ELF-1 (cell line): ENCODE data around the gene PRKD2.

Experiments
- DNase-seq: peaks from one replicate; pipeline ENCODE4 v3.0.0-alpha.2; 2016; ENCODE audit warnings: low read depth, low spot score

The PRKD2 gene

GRCh38 chr19:46661020-46661731 lies 55.7 kb downstream of the PRKD2 start, which contains the start of gene DACT3:
TSS of gene DACT3 (minus strand) at chr19:46661182. CDS start at chr19:46661064, 118 bp downstream.
- peak; percentile 100 for DNase-seq

DNA sequence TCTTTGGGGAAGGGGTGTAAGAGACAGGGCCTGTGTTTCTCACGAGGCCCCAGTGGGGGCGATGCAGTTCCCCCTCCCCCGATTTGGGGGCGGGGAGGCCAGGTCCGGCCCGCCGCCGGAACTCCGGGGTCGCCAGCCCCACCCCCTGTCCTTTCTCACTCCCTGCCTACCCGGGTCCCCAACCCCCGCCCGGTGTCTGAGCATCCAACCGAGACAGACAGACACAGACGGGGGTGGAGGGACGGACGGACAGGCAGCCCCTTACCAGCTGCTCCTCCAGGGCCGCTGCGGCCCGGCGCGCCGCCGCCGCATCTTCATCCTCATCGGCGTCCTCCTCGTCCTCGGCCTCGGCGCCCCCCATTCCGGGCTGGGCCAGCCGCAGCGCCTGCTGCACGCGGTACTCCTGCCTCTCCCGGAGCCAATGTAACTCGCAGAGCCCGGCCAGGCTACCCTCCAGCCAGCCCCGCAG lies 56.3 kb downstream of the PRKD2 start:
- peak; percentile 28 for DNase-seq

DNA sequence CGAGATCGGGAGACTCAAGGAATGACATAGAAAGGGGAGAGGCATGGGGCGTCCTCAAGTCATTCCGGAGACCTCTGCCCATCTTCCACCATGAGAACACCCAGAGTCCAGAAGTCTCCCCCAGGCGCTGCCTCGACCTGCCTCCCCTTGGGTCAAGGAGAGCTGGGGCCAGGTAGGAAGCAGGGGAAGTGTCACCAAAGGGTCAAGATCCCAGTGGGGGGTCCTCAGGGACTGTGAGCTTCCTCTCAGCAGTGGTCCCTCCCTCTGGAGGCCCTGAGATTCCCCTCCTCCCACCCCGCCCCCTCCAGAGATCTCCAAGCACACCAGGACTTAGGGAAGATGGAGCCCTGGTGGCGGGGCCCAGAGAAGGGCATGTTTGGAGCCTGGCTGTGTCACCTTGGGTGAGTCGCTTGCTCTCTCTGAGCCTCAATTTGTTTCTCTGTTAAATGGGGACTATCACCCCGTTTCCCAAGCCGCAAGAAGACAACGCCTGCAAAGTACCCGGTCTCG lies 56.9 kb downstream of the PRKD2 start:
- DNase-seq, result peak; percentile 38

DNA sequence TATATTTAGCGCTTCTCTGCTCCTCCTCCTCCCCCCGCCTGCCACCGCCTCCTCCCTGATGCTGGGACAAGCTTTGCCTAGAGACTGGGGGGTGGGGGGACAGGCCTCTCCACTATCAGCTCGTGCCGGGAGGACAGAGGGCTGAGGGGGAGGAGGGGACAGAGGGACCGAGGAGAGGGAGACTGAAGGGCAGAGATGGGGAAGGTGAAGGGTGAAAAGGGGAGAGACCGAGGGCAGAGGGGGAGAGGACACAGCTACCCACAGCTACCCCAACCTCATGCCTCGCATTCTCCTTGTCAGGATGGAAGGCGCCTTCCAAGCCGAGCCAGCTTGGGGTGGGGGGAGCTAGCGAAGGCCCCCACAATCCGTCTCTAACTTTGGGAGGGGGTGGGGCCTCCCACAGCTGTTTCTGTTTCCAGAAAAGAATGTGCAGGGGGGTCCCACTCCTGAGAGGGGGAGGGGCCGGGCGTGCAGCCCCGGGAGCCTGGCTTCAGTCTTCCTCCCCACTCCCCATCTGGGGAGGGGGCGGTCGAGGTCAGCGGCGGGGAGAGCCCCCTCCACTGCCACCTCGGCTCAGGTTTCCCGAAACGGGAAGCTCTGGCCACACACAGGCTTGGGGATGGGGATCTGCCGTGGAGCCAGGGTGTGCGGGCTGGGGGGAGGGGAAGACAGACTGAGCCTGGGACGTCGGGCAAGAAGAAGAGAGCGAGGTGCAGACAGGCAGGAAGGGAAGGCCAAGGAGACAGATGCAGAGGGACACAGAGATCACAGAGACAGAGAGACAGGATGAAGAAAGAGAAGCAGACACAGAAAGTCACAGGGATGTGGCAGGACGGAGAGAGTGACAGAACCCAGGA lies 57.5 kb downstream of the PRKD2 start:
- DNase-seq, result peak; percentile 66

DNA sequence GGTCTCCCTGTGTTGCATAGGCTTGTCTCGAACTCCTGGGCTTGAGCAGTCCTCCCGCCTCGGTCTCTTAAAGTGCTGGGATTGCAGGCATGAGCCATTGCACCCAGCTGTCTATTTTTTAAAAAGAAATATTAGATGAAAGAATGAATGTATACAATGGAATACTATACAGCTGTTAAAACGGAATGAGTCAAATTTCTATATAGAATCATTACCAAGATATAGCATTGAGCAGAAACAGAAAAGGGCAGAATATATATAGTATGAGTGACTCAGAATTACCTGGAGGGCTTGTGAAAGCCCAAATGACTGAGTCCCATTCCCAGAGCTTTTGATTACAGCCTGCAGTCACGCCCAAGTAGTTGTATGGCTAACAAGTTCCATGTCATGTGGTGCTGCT lies 60.4 kb downstream of the PRKD2 start:
- DNase-seq, result no peak

- DNase-seq, result no peak
Observed at GRCh38 chr19:46654621-46655152, 62.2 kb downstream of the PRKD2 start.

- DNase-seq, result no peak
Observed at GRCh38 chr19:46650445-46650844, 66.5 kb downstream of the PRKD2 start.

DNA sequence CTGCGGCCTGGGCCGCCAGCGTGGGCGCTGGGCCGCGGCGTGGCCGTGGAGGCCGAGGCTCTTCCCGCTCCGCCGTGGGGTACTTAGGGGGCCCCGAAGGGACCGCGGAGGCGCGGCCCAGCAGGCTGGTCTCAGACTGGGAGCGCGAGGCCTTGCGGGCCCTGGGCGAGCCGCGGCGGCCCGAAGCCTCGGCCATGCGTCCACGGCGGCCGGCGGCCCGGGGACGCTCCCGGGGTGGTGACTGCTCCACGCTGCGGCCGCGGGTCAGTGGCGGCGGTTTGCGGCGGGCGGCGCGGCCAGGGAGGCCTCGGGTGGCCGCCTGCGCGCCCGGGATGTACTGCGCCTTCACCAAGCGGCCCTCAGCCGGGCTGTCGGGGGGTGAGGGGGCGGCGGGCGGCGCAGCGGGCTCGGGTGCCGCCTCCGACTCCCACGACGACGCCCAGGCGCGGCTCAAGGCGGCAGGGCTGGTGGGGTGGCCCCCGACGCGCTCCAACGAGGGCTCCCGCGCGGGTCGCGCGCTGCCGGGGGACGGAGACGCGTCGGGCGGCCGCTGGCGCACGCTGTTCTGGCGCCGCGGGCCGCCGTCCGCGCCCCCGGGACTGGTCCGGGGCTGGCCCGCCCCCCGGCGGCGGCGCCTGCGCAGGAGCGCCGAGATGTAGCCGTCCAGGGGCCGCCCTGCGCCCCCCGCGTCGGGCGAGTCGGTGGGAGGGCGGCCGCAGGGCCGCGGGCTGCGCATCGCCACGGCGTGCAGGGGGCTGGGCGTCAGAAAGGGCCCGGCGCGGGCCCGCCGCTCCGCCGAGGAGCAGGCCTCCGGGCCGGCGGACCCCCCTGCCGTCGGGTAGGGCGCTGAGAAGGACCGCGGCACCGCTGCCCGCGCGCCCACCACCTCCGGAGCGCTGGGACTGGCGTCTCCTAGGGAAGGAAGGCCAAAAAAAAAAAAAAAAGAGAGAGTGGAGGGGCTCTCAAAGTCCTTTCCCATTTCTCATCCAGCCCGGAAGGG lies 67.7 kb downstream of the PRKD2 start:
- no peak for DNase-seq

GRCh38 chr19:46648060-46648960 lies 68.6 kb downstream of the PRKD2 start:
- DNase-seq, result no peak

DNA sequence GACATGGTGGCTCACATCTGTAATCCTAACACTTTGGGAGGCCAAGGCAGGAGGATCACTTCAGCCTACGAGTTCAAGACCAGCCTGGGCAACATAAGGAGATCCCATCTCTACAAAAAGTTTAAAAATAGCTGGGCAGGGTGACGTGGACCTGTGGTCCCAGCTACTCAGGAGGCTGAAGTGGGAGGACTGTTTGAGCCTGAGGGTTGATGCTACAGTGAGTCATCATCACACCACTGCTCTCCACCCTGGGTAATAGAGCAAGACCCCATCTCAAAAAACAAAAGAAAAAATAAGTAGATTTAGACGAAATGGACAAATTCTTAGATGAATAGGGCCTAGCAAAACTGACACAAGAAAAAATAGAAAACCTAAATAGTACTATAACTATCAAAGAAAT lies 70.5 kb downstream of the PRKD2 start:
- no peak for DNase-seq

DNA sequence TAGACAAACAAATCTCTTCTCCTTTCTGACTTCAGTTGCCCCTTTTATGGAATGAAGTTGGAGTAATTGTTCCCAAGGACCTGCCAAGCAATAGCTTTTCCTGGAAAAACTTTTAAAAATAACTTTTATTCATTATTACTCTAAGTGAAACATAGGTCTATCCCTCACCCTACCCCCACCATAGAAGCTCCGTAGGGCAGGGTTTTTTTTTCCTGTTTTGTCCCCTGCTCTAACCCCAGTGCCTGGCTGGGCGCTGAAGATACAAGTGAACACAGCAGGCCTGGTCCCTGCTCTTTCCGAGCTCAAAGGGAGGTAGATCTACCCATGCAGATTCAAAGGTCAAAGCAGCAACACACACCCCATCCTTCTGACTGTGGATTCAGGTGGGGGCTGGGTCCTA lies 72.2 kb downstream of the PRKD2 start:
- no peak for DNase-seq

- DNase-seq, result no peak
Observed at GRCh38 chr19:46640656-46641055, 76.3 kb downstream of the PRKD2 start.

DNA sequence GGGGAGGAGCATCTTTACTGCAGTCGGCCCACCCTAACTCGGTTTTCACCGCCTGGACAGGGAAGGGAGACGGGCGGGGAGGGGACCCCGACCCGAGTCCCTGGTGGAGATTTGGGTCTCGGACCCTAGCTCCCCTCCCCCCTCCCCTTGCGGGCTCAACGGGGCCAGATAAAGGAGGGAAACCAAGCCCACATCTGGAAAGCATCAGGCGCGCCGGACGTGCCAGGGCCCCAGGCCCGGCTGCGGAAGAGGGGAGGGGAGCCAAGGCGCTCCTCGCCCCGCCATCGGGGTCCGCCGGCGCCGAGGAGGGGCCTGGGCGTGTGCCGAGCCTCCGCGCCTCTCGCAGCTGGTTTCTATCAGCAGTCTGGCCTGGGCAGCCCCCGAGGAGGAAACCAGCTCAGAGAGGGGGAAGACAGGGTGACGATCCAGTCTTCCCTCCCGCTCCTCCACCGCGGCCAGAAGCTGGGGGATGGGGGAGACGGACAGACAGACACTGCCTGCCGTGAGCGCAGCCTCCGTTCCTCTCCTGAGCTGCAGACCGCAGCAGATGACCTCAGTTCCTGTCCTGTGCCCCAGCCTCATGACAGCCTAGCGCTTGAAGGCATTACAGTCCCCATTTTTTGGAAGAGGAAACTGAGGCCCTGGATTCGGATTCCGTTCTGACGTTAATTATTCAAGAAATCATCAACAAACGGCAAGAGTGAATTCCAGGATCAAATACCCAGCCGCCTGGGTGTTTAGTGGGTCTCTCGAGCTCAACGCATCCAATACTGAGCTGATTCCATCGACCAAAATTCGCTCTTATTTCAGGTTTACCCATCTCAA lies 77.3 kb downstream of the PRKD2 start:
- peak; percentile 84 for DNase-seq

- no peak for DNase-seq
Observed at GRCh38 chr19:46637224-46637623, 79.7 kb downstream of the PRKD2 start.

DNA sequence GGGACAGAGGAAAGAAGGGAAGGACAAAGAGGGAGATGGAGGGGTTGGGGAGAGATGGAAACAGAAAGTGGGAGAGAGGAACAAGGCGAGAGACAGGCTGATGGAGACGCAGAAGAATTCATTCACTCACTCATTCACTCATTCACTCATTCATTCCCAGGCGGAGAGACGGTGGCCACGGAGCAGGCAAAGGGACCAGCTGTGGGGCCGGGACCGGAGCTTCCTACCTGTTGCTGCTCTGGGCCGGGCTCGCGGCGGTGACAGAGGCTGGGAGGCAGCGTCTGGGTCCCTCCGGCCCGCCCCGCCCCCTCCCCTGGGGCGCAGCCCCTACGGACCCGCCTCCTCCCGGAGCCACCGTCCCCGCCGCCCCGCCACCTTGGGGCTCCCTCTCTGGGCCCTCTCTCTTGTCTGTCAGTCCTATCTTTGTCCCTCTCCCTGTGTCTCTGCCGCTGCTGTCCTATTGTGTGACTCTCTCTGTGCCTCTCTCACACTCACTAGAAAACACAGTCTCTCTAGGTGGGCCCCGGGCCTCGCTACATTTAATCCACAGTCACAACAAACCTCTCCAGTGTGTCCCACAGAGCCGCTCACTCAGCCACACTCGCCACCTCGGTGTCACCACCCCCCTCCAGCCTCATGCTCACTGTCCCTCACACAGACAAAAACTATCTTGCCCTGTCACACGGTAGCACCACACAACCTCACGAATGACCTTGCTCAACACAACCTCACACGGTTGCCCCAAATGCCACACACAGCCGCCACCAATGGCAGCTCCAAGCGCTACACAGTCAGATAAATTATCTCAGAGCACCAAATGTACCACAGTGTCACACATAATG lies 80.8 kb downstream of the PRKD2 start, which contains the start of gene GNG8:
GNG8 (minus strand) TSS at position 283 of the 842 bp plus-strand sequence. CDS start 1,520 bp downstream, outside the sequence.
- DNase-seq, result no peak

- DNase-seq, result no peak
Observed at GRCh38 chr19:46634656-46635218, 82.2 kb downstream of the PRKD2 start.

DNA sequence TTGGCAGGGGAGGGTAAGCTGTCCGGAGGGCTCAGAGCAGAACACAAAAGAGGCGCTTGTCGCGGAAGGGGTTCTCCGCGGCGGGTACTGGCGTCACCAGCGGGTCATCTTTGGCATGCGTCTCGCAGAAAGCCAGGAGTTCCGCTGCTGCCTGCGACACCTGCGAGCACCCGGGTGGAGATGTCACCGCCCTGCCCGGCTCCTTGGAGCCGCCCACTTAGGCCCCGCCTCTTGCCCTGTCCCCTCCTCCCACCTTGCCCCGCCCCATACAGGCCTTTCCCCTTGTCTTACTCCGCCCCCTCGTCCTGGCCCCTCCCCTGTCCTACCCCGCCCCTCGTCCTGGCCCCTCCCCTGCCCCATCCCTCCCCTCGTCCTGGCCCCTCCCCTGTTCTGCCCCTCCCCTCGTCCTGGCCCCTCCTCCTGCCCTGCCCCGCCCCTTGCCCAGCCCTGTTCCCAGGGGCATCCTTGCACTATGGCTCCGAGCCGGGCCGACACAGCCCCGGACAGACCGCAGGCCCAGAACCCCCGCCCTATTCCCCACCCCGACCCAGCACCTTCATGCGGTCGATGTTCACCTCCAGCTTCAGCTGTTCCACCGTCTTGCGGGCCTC lies 82.8 kb downstream of the PRKD2 start:
- peak; percentile 85 for DNase-seq
